ENCODE results near the gene ARHGAP42. TPM values are rescaled to one million over a fixed set of nuclear protein-coding genes. Genes with fewer than 3 reads are reported as not detected.
"Not testable (repeated sequence)": the region's sequence is repeated elsewhere in the genome, so short reads cannot be mapped to it uniquely, and the experiment has no call there.

The ARHGAP42 gene
- total and polyA plus RNA-seq, 4 donors = 3.8 to 17.2 (median 12.0) TPM

GRCh38 chr11:100895449-100895848 is 208.4 kb downstream of the ARHGAP42 start:
- Histone ChIP-seq H3K4me1 (ENCODE audit: control insufficient read depth in 4 of 4, insufficient read depth in 4 of 4, low read length in 3 of 4) (peaks cover 0 to 3% (median 1%) of the 10 kb centered on the region in 4 donors), H3K27me3 (ENCODE audit: control insufficient read depth in 4 of 4, insufficient read depth in 4 of 4, low read length in 3 of 4) (no peaks in the 10 kb centered on the region), H3K9me3 (ENCODE audit: control insufficient read depth in 4 of 4, low read length in 3 of 4) (no peaks in the 10 kb centered on the region), H3K27ac (ENCODE audit: low read depth in 1 of 2, low read length in 2 of 2) (no peak overlapping the region), H3K4me3 (ENCODE audit: low read depth in 1 of 3, low read length in 3 of 3) (no peak overlapping the region), H3K36me3 (ENCODE audit: control insufficient read depth in 4 of 4, insufficient read depth in 3 of 4, low read depth in 1 of 4, low read length in 3 of 4) (no peaks in the 10 kb centered on the region), H3K9ac (ENCODE audit: low read depth in 1 of 2, low read length in 2 of 2) (no peak overlapping the region)
- TF ChIP-seq HNF4A (conservative IDR thresholded peaks at IDR 0.05) (no peak), NR2F2 (IDR thresholded peaks at IDR 0.05) (peak; percentile 39)
- DNase-seq (ENCODE audit: low spot score) = no peak
- 91% methylated on average over 1 of the region's 1 CpG for whole genome bisulfite sequencing

GRCh38 chr11:100895976-100896375 is 208.9 kb downstream of the ARHGAP42 start:
- not testable (repeated sequence) for H3K36me3 ChIP-seq (ENCODE audit: control insufficient read depth in 4 of 4, insufficient read depth in 3 of 4, low read depth in 1 of 4, low read length in 3 of 4); H3K27ac ChIP-seq (ENCODE audit: low read depth in 1 of 2, low read length in 2 of 2); H3K9ac ChIP-seq (ENCODE audit: low read depth in 1 of 2, low read length in 2 of 2); H3K27me3 ChIP-seq (ENCODE audit: control insufficient read depth in 4 of 4, insufficient read depth in 4 of 4, low read length in 3 of 4); H3K9me3 ChIP-seq (ENCODE audit: control insufficient read depth in 4 of 4, low read length in 3 of 4); H3K4me3 ChIP-seq (ENCODE audit: low read depth in 1 of 3, low read length in 3 of 3); DNase-seq (ENCODE audit: low spot score); H3K4me1 ChIP-seq (ENCODE audit: control insufficient read depth in 4 of 4, insufficient read depth in 4 of 4, low read length in 3 of 4)
- 100% methylated on average over 1 of the region's 1 CpG for WGBS

GRCh38 chr11:100901471-100901870 is 214.4 kb downstream of the ARHGAP42 start:
- H3K9me3 ChIP-seq (ENCODE audit: control insufficient read depth in 4 of 4, low read length in 3 of 4); DNase-seq (ENCODE audit: low spot score); H3K4me3 ChIP-seq (ENCODE audit: low read depth in 1 of 3, low read length in 3 of 3); H3K36me3 ChIP-seq (ENCODE audit: control insufficient read depth in 4 of 4, insufficient read depth in 3 of 4, low read depth in 1 of 4, low read length in 3 of 4); H3K27ac ChIP-seq (ENCODE audit: low read depth in 1 of 2, low read length in 2 of 2); H3K27me3 ChIP-seq (ENCODE audit: control insufficient read depth in 4 of 4, insufficient read depth in 4 of 4, low read length in 3 of 4); H3K9ac ChIP-seq (ENCODE audit: low read depth in 1 of 2, low read length in 2 of 2): not testable (repeated sequence)
- WGBS = 88% methylated on average over 5 of the region's 5 CpGs
- peaks cover 2 to 14% (median 11%) of the 10 kb centered on the region in 4 donors for H3K4me1 ChIP-seq (ENCODE audit: control insufficient read depth in 4 of 4, insufficient read depth in 4 of 4, low read length in 3 of 4)

GRCh38 chr11:100902454-100903141 is 215.5 kb downstream of the ARHGAP42 start:
- H3K9me3 ChIP-seq (ENCODE audit: control insufficient read depth in 4 of 4, low read length in 3 of 4) = no peaks in the 10 kb centered on the region
- DNase-seq (ENCODE audit: low spot score) = no peak
- no peak overlapping the region for H3K4me3 ChIP-seq (ENCODE audit: low read depth in 1 of 3, low read length in 3 of 3)
- peaks cover 2 to 14% (median 11%) of the 10 kb centered on the region in 4 donors for H3K4me1 ChIP-seq (ENCODE audit: control insufficient read depth in 4 of 4, insufficient read depth in 4 of 4, low read length in 3 of 4)
- peak overlapping the region in 1 of 2 donors; percentile 50 for H3K27ac ChIP-seq (ENCODE audit: low read depth in 1 of 2, low read length in 2 of 2)
- WGBS = 38% methylated on average over 7 of the region's 7 CpGs
- H3K27me3 ChIP-seq (ENCODE audit: control insufficient read depth in 4 of 4, insufficient read depth in 4 of 4, low read length in 3 of 4) = no peaks in the 10 kb centered on the region
- no peak overlapping the region for H3K9ac ChIP-seq (ENCODE audit: low read depth in 1 of 2, low read length in 2 of 2)
- H3K36me3 ChIP-seq (ENCODE audit: control insufficient read depth in 4 of 4, insufficient read depth in 3 of 4, low read depth in 1 of 4, low read length in 3 of 4) = no peaks in the 10 kb centered on the region
- TF ChIP-seq FOXA2 (IDR thresholded peaks at IDR 0.05) (peak; percentile 78), FOXA1 (IDR thresholded peaks at IDR 0.05) (peak; percentile 36), MAX (IDR thresholded peaks at IDR 0.05) (peak; percentile 72), YY1 (IDR thresholded peaks at IDR 0.05) (peak; percentile 43), REST (IDR thresholded peaks at IDR 0.05) (peak; percentile 98), HNF4G (IDR thresholded peaks at IDR 0.05) (no peak), RXRA (IDR thresholded peaks at IDR 0.05) (peak; percentile 77 to 86), ATF3 (IDR thresholded peaks at IDR 0.05) (no peak), HNF4A (conservative IDR thresholded peaks at IDR 0.05) (peak; percentile 7 to 69), RAD21 (IDR thresholded peaks at IDR 0.05) (peak in 1 of 2 donors; percentile 5), ZBTB33 (IDR thresholded peaks at IDR 0.05) (peak; percentile 21), CTCF (IDR thresholded peaks at IDR 0.05; ENCODE audit: low read depth, low read length, missing input control) (no peak), EGR1 (IDR thresholded peaks at IDR 0.05; ENCODE audit: low read depth in 2 of 2) (no peak), SP1 (IDR thresholded peaks at IDR 0.05) (peak; percentile 20), GABPA (IDR thresholded peaks at IDR 0.05 in 1 of 2, conservative IDR thresholded peaks at IDR 0.05 in 1 of 2) (no peak)

Measured in liver (tissue), 9 donors.